SU-DHL-6 (cell line): ENCODE measurements around the gene ABCD1.
"Not testable (repeated sequence)": the region's sequence is repeated elsewhere in the genome, so short reads cannot be mapped to it uniquely, and the experiment has no call there.

Experiments used
- EZH2phosphoT487 ChIP-seq: fragments of 200-600 bp; sonication (generic), shearing (Covaris generic); conservative IDR thresholded peaks from 2 replicates; pipeline ENCODE4 v1.6.1; 2018; ENCODE audit warnings: mild to moderate bottlenecking, antibody characterized with exemption, low read length, moderate library complexity, mixed read lengths
- TF ChIP-seq, protein P1 (sequence below): fragments of 200-600 bp; sonication (generic); IDR thresholded peaks from one replicate; pipeline ENCODE4 v1.5.1; 2017; ENCODE audit warnings: antibody characterized with exemption, mild to moderate bottlenecking, low read length, moderate library complexity; ENCODE audit not compliant: insufficient read depth, poor library complexity, severe bottlenecking

DNA sequence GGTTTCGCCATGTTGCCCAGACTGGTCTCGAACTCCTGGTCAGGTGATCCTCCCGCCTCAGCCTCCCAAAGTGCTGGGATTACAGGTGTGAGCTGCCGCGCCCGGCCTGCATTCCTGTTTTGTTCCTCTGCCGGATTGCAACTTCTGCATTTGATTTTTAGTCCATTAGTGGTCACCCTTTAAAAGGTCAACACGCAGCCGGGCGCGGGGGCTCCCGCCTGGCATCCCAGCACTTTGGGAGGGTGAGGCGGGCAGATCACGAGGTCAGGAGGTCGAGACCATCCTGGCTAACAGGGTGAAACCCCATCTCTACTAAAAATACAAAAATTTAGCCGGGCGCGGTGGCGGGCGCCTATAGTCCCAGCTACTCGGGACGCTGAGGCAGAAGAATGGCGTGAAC, 5.5 kb downstream of the ABCD1 start:
- TF ChIP-seq, protein P1, sequence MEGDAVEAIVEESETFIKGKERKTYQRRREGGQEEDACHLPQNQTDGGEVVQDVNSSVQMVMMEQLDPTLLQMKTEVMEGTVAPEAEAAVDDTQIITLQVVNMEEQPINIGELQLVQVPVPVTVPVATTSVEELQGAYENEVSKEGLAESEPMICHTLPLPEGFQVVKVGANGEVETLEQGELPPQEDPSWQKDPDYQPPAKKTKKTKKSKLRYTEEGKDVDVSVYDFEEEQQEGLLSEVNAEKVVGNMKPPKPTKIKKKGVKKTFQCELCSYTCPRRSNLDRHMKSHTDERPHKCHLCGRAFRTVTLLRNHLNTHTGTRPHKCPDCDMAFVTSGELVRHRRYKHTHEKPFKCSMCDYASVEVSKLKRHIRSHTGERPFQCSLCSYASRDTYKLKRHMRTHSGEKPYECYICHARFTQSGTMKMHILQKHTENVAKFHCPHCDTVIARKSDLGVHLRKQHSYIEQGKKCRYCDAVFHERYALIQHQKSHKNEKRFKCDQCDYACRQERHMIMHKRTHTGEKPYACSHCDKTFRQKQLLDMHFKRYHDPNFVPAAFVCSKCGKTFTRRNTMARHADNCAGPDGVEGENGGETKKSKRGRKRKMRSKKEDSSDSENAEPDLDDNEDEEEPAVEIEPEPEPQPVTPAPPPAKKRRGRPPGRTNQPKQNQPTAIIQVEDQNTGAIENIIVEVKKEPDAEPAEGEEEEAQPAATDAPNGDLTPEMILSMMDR, result not testable (repeated sequence)
- not testable (repeated sequence) for TF ChIP-seq EZH2phosphoT487
